Measurements from ENCODE around the gene FARS2. TPM values are rescaled to one million over a fixed set of nuclear protein-coding genes. Genes with fewer than 3 reads are reported as not detected.
A peak's percentile ranks its signal among the peaks of the same experiment; 100 is the strongest.

FARS2 gene
- polyA plus RNA-seq, 1 donor (not counting 4 experiments of a cell fraction or from before 2014, with no cell fraction given), result 21.3 TPM

DNA sequence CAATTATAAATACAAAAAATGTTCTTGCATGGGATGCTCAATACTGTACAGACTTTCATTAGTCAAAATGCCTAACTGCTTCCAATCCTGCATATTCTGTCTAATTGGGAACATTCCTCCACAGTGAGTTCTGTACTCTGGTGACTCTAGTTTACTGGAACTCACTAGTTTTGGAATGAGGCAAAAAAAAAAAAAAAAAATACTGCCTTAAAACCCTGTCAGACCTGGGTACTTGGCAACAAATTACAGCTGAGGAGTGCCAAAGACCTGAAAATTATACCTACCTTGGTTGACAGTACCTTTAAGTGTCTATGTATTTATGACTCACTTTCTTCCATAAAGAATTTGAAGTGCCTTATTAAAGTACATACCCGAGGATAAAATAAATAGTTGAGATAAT lies 276.7 kb downstream of the FARS2 start:
- Histone ChIP-seq H3K4me2 (ENCODE audit: control insufficient read depth, extremely low read depth, insufficient read depth, low read depth, low read length) (no peak overlapping the region), H3K79me2 (ENCODE audit: control insufficient read depth, insufficient read depth, low read length) (no peaks in the 10 kb centered on the region), H3K9me3 (ENCODE audit: control insufficient read depth, low read depth, low read length) (peaks cover 5% of the 10 kb centered on the region), H2AFZ (ENCODE audit: control insufficient read depth, low read length) (no peak overlapping the region), H3K9me1 (ENCODE audit: control insufficient read depth, extremely low read depth, insufficient read depth, low read length) (no peaks in the 10 kb centered on the region), H3K4me1 (ENCODE audit: control insufficient read depth, extremely low read depth, insufficient read depth, low read length) (peaks cover 14% of the 10 kb centered on the region), H3K27ac (ENCODE audit: control insufficient read depth, insufficient read depth, low read length) (no peak overlapping the region), H3K9ac (ENCODE audit: control insufficient read depth, extremely low read depth, insufficient read depth, low read length) (no peak overlapping the region), H3K4me3 (ENCODE audit: control insufficient read depth in 2 of 3, extremely low read depth in 1 of 3, insufficient read depth in 2 of 3, low read depth in 1 of 3, low read length in 3 of 3) (no peak overlapping the region), H4K20me1 (ENCODE audit: control insufficient read depth, extremely low read depth, insufficient read depth, low read length) (no peaks in the 10 kb centered on the region), H3K27me3 (ENCODE audit: control insufficient read depth, extremely low read depth, insufficient read depth, low read length) (no peaks in the 10 kb centered on the region), H3K36me3 (ENCODE audit: control insufficient read depth in 2 of 2, extremely low read depth in 1 of 2, insufficient read depth in 2 of 2, low read length in 2 of 2) (no peaks in the 10 kb centered on the region)
- FAIRE-seq (no peak), DNase-seq (ENCODE audit: low read depth, low spot score) (no peak)
- no peak for TF ChIP-seq EZH2 (IDR thresholded peaks at IDR 0.05; ENCODE audit: low read length)
- dilution Hi-C loops (cut with MboI; ENCODE audit: extremely low pct_ligation_motif_present, low sequenced_read_pairs), result no loop called here

DNA sequence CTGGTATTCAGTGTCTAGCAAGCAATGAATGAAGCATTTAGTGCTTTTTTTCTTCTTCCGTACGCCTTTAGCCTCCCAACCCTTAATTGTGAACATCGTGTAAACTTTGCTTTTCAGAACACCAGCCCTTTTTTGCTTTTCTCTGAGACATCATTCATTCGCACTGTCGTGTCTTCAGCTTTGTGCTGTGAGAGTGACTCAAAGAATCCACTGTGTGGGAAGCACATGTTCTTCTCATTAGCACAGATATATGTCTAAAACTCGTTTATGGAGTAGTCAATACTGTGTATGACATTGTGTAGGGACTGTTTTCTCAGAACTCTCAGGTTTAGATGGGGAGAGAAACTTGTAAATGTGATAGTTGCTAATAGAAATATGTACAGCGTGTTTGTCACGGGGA lies 279.1 kb downstream of the FARS2 start:
- no peaks in the 10 kb centered on the region for H3K79me2 ChIP-seq (ENCODE audit: control insufficient read depth, insufficient read depth, low read length)
- TF ChIP-seq CTCF (optimal IDR thresholded peaks at IDR 0.05 in 1 of 3, IDR thresholded peaks at IDR 0.05 in 1 of 3, conservative IDR thresholded peaks at IDR 0.05 in 1 of 3; ENCODE audit: extremely low read depth in 1 of 3, insufficient read depth in 2 of 3, low read length in 3 of 3) (no peak), EZH2 (IDR thresholded peaks at IDR 0.05; ENCODE audit: low read length) (no peak)
- dilution Hi-C loops (cut with MboI; ENCODE audit: extremely low pct_ligation_motif_present, low sequenced_read_pairs), result no loop called here
- H3K9me1 ChIP-seq (ENCODE audit: control insufficient read depth, extremely low read depth, insufficient read depth, low read length), result no peaks in the 10 kb centered on the region
- H3K9me3 ChIP-seq (ENCODE audit: control insufficient read depth, low read depth, low read length), result peaks cover 6% of the 10 kb centered on the region
- no peak overlapping the region for H3K4me3 ChIP-seq (ENCODE audit: control insufficient read depth in 2 of 3, extremely low read depth in 1 of 3, insufficient read depth in 2 of 3, low read depth in 1 of 3, low read length in 3 of 3)
- no peaks in the 10 kb centered on the region for H3K27me3 ChIP-seq (ENCODE audit: control insufficient read depth, extremely low read depth, insufficient read depth, low read length)
- H3K9ac ChIP-seq (ENCODE audit: control insufficient read depth, extremely low read depth, insufficient read depth, low read length), result no peak overlapping the region
- no peaks in the 10 kb centered on the region for H3K36me3 ChIP-seq (ENCODE audit: control insufficient read depth in 2 of 2, extremely low read depth in 1 of 2, insufficient read depth in 2 of 2, low read length in 2 of 2)
- peaks cover 14% of the 10 kb centered on the region for H3K4me1 ChIP-seq (ENCODE audit: control insufficient read depth, extremely low read depth, insufficient read depth, low read length)
- no peak for DNase-seq (ENCODE audit: low read depth, low spot score)
- no peak overlapping the region for H2AFZ ChIP-seq (ENCODE audit: control insufficient read depth, low read length)
- H3K4me2 ChIP-seq (ENCODE audit: control insufficient read depth, extremely low read depth, insufficient read depth, low read depth, low read length), result no peak overlapping the region
- FAIRE-seq, result no peak
- H3K27ac ChIP-seq (ENCODE audit: control insufficient read depth, insufficient read depth, low read length), result no peak overlapping the region
- H4K20me1 ChIP-seq (ENCODE audit: control insufficient read depth, extremely low read depth, insufficient read depth, low read length), result no peaks in the 10 kb centered on the region

GRCh38 chr6:5541025-5541424 lies 279.7 kb downstream of the FARS2 start:
- Histone ChIP-seq H3K9ac (ENCODE audit: control insufficient read depth, extremely low read depth, insufficient read depth, low read length) (no peak overlapping the region), H3K27ac (ENCODE audit: control insufficient read depth, insufficient read depth, low read length) (peak overlapping the region; percentile 82), H3K79me2 (ENCODE audit: control insufficient read depth, insufficient read depth, low read length) (no peaks in the 10 kb centered on the region), H3K4me1 (ENCODE audit: control insufficient read depth, extremely low read depth, insufficient read depth, low read length) (peaks cover 14% of the 10 kb centered on the region), H3K27me3 (ENCODE audit: control insufficient read depth, extremely low read depth, insufficient read depth, low read length) (no peaks in the 10 kb centered on the region), H4K20me1 (ENCODE audit: control insufficient read depth, extremely low read depth, insufficient read depth, low read length) (no peaks in the 10 kb centered on the region), H3K4me3 (ENCODE audit: control insufficient read depth in 2 of 3, extremely low read depth in 1 of 3, insufficient read depth in 2 of 3, low read depth in 1 of 3, low read length in 3 of 3) (no peak overlapping the region), H3K9me3 (ENCODE audit: control insufficient read depth, low read depth, low read length) (peaks cover 6% of the 10 kb centered on the region), H3K9me1 (ENCODE audit: control insufficient read depth, extremely low read depth, insufficient read depth, low read length) (no peaks in the 10 kb centered on the region), H3K4me2 (ENCODE audit: control insufficient read depth, extremely low read depth, insufficient read depth, low read depth, low read length) (no peak overlapping the region), H2AFZ (ENCODE audit: control insufficient read depth, low read length) (no peak overlapping the region), H3K36me3 (ENCODE audit: control insufficient read depth in 2 of 2, extremely low read depth in 1 of 2, insufficient read depth in 2 of 2, low read length in 2 of 2) (no peaks in the 10 kb centered on the region)
- TF ChIP-seq CTCF (optimal IDR thresholded peaks at IDR 0.05 in 1 of 3, IDR thresholded peaks at IDR 0.05 in 1 of 3, conservative IDR thresholded peaks at IDR 0.05 in 1 of 3; ENCODE audit: extremely low read depth in 1 of 3, insufficient read depth in 2 of 3, low read length in 3 of 3), result no peak
- no peak for TF ChIP-seq EZH2 (IDR thresholded peaks at IDR 0.05; ENCODE audit: low read length)
- no peak for DNase-seq (ENCODE audit: low read depth, low spot score)
- no peak for FAIRE-seq
- dilution Hi-C loops (cut with MboI; ENCODE audit: extremely low pct_ligation_motif_present, low sequenced_read_pairs), result no loop called here
